T47D (cell line): ENCODE data around the gene HACD3.

ENCODE experiments used
- DNase-seq, 2 experiments: peaks; one replicate each; pipeline versions ENCODE4 v3.0.0 to v3.0.0-alpha.2; 2011 to 2012; ENCODE audit warnings: low read depth in 1 of 2, low spot score in 1 of 2
- JUND ChIP-seq: IDR thresholded peaks from 2 replicates; pipeline ENCODE4 v1.6.1; 2012; ENCODE audit warnings: low read depth
- in situ Hi-C: cut with HindIII; loops from 2 replicates; pipeline ENCODE4 v1.10.0; 2016; ENCODE audit warnings: low sequenced_read_pairs, low pct_unique_long_range_greater_than_20kb

HACD3 gene

DNA sequence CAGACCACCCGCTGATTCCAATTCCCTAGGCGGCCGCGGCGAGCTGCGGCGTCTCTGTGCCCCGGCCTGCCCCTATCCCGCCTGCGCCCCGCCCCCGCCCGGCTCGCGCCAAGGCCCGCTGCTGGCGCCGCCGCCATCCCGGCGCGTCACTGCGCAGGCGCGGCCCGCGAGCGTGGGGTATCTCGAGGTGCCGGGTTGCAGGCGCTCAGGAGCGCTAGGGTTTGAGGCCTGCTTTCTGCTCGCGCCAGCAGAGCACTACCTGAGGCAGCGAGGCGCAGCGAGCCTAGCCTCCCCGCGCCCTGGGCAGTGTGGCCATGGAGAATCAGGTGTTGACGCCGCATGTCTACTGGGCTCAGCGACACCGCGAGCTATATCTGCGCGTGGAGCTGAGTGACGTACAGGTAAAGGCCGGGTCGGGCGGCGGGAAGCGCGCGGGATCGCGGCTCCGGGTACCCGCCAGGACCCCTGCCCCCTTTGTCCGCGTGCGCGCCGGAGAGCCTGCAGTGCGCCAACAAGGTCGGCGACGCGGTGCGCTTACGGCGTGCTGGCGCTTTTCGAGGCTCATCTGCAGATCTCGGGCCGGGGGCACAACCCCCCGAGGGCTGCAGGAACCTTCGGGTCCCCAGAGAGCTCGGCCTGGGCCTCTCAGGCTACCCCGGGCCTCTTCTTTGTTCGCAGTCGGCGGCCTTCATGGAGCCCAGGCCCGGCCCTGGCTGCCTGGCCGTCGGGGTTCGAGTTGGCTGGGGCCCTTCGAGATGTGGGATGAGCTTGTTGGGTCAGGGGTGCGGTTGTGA lies at the start of gene HACD3:
HACD3 (plus strand) TSS at position 146 of the 794 bp plus-strand sequence; CDS start at position 315, 169 bp downstream.
- peak; percentile 85 to 91 for DNase-seq
- TF ChIP-seq JUND = no peak

GRCh38 chr15:65484876-65485275 lies 45.4 kb upstream of the HACD3 start:
- no peak for DNase-seq
- no peak for TF ChIP-seq JUND
- in situ Hi-C loops = no loop called here

More for the DNA sequence above, at the start of gene HACD3:
- in situ Hi-C loops = no loop called here

- no peak for TF ChIP-seq JUND
- no peak for DNase-seq
- in situ Hi-C loops = no loop called here
These were observed 36.2 kb upstream of the HACD3 start for GRCh38 chr15:65494076-65494475.

DNA sequence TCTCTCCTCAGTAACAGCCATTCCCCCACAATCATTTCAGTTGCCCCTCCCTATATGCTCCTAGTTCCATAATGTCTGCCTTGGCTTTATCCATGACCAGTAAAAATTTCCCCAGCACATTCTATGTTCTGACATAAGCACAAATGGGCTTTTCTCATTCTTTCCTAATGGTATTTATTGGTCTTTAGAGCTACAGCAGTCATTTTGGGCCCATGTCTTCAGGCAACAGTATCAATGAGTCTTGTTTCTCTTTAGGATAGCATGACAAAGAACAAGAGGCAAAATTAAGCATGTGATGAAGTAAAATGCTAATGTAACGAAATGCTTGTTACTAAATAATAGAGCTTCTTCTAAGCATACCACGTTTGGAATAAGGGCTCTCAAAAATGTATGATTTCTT lies 20.9 kb upstream of the HACD3 start:
- no peak for DNase-seq
- in situ Hi-C loops = no loop called here

DNA sequence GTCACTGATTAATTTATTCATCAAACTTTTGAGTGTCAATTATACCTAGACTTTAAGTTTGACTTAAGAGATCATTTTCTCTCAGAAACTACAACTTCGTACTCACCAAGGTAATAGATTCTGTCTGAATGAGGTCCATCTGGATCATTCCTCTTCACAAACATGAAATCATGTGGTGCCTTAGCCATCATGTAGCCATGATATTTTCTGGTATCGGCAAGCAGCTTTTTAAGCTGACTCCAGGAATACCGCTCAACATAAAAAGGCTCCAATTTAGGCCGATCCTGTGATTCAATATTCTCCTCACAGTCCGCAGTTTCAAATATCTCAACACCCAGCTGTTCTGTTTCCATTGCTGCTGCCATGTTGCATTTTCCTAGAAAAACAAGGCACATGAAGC lies 18.1 kb upstream of the HACD3 start:
- DNase-seq = no peak
- TF ChIP-seq JUND = no peak
- in situ Hi-C loops = no loop called here

More for the DNA sequence above, 20.9 kb upstream of the HACD3 start:
- TF ChIP-seq JUND = no peak

DNA sequence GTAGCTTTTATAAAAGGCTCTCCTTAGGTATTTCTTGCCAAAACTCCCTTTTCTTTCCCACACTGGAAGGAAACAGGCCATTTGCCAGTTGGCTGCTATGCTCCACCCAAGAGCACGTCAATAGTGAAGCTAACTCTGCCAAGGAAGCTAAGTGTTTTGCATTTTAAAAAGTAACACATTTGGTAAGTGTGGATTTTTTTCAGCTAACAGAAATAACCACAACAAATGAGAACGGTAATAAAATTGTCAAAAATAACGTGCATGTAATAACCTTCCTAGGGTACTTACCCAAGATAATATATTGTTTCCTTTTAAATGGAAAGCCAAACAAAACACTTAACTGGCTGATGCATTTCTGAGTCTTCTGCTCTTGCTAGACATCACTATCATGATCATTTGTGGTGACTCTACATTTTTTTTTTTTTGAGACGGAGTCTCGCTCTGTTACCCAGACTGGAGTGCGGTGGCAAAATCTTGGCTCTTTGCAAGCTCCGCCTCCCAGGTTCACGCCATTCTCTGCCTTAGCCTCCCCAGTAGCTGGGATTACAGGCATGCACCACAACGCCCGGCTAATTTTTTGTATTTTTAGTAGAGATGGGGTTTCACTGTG lies 17.4 kb upstream of the HACD3 start:
- no peak for DNase-seq
- no peak for TF ChIP-seq JUND
- in situ Hi-C loops = no loop called here

DNA sequence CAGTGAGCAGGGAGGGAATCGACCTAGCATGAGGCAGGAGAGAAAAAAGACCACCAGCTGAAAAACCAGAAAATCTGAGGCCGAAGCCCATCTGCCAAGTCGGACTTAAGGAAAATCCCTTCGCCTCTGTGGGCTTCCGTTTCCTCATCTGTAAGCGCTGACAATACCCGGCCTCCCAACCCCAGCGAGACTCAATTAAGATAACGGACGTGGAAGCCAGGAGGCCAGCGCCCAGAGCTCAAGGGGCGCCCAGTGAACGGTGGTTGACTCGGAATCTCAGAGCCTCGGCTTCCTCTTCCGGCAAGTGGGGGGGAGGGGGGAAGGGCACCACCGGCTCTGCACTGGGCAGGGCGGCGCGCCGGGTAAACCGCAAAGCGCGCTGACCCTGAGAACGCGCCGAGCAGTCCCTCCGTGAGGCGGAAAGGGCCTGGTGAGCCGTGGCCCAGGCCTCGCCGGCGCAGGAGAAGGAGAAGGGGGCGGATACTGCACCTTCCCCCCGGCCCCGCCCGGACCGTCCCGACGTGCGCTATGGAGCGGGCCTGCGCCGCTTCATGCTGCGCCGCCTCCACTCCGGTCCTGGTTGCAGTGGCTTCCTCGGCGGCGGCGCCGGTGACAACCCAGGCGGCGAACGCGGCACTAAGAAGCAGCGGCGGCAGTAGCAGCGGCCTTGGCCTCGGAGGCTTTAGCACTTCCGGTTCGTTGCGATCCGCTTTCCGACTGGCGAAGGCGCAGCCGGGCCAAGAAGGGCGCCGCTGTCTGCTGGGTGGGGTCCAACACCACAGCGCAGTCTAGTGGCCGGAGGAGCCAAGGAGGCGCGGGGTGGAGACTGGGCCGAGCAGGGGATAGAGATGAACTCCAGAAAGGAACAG lies 13.0 kb upstream of the HACD3 start, which contains the start of gene DPP8:
DPP8 (minus strand) TSS at position 693 of the 869 bp plus-strand sequence. CDS start 5,136 bp downstream, outside the sequence.
- in situ Hi-C loops = no loop called here
- TF ChIP-seq JUND = no peak
- peak; percentile 74 to 95 for DNase-seq

DNA sequence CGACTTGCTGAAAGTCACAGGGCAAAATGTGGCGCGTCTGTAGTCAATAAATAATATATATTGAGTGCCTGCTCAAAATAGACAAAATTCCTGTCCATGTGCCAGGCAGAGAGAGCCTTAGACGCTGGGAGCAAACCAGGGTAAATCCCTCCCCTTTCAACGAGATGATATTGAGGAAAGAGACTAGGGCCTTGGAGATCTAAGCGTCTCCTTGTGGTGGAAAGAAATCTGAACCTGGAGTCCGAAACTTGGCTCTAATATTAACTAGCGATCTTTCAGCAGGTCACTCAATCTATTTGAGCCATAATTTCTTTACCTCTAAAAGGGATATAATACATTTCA lies 12.4 kb upstream of the HACD3 start:
- DNase-seq = no peak
- no peak for TF ChIP-seq JUND
- in situ Hi-C loops = no loop called here

- no peak for DNase-seq
- no peak for TF ChIP-seq JUND
- in situ Hi-C loops = no loop called here
These were observed 11.5 kb upstream of the HACD3 start for GRCh38 chr15:65518633-65519285.

GRCh38 chr15:65521350-65521749 lies 8.9 kb upstream of the HACD3 start:
- DNase-seq = no peak
- TF ChIP-seq JUND = no peak
- in situ Hi-C loops = no loop called here

DNA sequence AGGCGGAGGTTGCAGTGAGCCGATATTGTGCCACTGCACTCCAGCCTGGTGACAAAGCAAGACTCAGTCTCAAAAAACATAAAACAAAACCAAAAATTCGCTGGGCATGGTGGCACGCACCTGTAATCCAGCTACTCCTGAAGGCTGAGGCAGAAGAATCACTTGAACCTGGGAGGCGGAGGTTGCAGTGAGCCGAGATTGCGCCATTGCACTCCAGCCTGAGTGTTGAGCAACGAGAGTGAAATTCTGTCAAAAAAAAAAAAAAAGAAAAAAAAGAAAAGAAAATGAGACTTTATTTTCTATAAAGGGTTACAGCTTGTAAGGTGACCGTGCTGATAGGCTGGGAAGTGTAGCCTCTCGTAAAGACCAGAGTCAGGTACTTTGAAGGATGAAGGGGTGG lies 6.0 kb upstream of the HACD3 start:
- in situ Hi-C loops = no loop called here
- DNase-seq = no peak
- TF ChIP-seq JUND = no peak

DNA sequence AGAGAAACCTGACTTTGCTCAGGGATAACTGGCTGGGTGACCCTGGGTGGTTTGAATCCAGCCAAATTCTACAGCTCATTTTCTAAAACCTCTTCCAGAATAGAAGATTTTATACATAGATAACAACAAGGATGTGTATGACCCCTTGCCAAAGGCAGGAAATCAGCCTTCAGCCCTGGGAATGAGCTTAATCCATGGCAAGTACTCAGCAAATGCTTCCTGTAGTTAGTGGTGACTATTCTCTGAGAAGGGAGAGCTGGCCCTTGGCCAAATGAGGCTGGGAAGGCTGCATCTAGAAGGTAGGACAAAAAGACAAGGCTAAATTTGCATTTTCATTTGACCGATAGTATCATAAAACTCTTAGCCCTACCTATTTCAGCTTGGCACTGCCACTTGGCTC lies 4.6 kb upstream of the HACD3 start:
- DNase-seq = no peak
- in situ Hi-C loops = no loop called here
- TF ChIP-seq JUND = no peak
